Mesodermal cell (in vitro differentiated cells): ENCODE results near the gene NR5A2.
A peak's percentile ranks its signal among the peaks of the same experiment; 100 is the strongest.

Experiments used
- H3K27ac ChIP-seq: 2 replicates; pipeline ENCODE4 v1.7.0; 2013; ENCODE audit warnings: mild to moderate bottlenecking, low read depth, low read length, moderate library complexity; ENCODE audit not compliant: severe bottlenecking
- H3K36me3 ChIP-seq: 2 replicates; pipeline ENCODE4 v1.7.1; 2013; ENCODE audit warnings: mild to moderate bottlenecking, low read length, moderate library complexity; ENCODE audit not compliant: control insufficient read depth, insufficient read depth
- H3K4me1 ChIP-seq: one replicate; pipeline ENCODE4 v1.7.1; 2013; ENCODE audit warnings: mild to moderate bottlenecking, low read length; ENCODE audit not compliant: insufficient read depth, control insufficient read depth, poor library complexity, severe bottlenecking
- H3K4me3 ChIP-seq: 2 replicates; pipeline ENCODE4 v1.7.0; 2013; ENCODE audit warnings: low read length, control low read depth, mild to moderate bottlenecking; ENCODE audit not compliant: insufficient read depth, poor library complexity, severe bottlenecking; ENCODE audit errors: extremely low read depth
- H3K9me3 ChIP-seq: 2 replicates; pipeline ENCODE4 v1.7.1; 2013; ENCODE audit warnings: mild to moderate bottlenecking, low read length, moderate library complexity; ENCODE audit not compliant: control insufficient read depth
- WGBS, 2 experiments: methylation state at CpG; one replicate each; pipeline ENCODE4 v1.1.5; 2013; ENCODE audit warnings: missing lambda C conversion rate in 2 of 2; ENCODE audit not compliant: insufficient coverage in 2 of 2; 5-methylcytosine and 5-hydroxymethylcytosine counted together

The NR5A2 gene

DNA sequence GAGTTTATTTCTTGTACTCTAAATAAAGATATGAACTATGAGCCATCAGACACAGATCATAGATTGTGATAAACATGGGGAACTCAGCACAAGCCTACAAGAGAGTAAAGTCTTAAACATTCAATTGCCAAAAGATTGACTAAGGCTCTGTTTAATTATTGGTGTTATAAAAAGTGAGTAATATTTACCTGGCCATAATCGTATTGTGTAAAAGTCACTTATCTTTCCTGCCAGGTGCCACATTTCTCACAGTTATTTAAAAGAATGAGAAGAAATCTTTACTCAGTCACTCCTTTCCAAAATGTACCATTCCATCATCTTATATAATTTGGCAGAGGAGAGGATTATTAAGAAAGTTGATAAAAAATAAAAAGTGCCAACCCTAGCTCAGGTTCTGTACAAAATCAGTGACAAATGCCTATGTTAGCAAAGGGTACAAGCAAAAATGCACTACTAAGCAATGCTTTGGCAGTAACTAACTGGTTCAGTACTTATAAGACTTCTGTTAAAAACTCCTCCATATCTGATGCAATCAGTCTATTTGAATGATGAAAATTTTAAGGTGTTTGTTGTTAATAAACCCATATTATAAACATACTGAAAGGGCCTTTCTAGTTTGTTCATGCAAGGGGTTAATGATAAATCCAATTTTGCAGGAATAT, 5.8 kb upstream of the NR5A2 start:
- no peaks in the 10 kb centered on the region for H3K4me1 ChIP-seq
- no peaks in the 10 kb centered on the region for H3K36me3 ChIP-seq
- H3K27ac ChIP-seq, result no peak overlapping the region
- H3K4me3 ChIP-seq, result no peak overlapping the region
- no peaks in the 10 kb centered on the region for H3K9me3 ChIP-seq
- WGBS, 2 experiments, result no CpG with 5 or more reads among the region's 1 CpG

DNA sequence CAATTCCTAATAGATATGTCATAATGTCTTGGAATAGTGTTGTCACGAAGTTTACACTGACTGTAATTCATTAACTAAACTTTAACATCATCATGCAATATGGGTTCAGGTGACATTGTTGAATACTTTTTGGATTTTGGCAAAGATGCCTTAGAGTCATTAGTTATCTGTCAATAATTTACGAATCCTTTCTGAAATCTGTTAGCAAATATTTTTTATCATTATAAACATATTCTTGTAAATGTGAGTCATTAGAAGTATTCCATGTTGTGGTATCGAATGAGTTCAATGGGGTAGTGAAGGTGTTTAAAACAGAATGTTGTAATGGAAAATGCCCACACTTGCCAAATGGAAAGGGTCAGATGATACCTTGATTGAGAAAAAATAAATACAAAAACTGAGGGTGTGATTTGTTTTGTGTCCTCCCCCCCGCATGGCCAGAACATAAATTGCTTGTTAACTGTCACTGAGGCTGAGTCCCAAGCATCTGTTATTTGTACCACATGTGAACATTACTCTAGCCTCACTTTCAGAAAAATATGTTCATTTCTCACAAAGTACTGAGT, 5.2 kb upstream of the NR5A2 start:
- no peaks in the 10 kb centered on the region for H3K9me3 ChIP-seq
- H3K4me1 ChIP-seq, result no peaks in the 10 kb centered on the region
- H3K27ac ChIP-seq, result no peak overlapping the region
- H3K4me3 ChIP-seq, result no peak overlapping the region
- H3K36me3 ChIP-seq, result no peaks in the 10 kb centered on the region
- 71 to 83% methylated on average over 1 of the region's 4 CpGs for WGBS, 2 experiments

DNA sequence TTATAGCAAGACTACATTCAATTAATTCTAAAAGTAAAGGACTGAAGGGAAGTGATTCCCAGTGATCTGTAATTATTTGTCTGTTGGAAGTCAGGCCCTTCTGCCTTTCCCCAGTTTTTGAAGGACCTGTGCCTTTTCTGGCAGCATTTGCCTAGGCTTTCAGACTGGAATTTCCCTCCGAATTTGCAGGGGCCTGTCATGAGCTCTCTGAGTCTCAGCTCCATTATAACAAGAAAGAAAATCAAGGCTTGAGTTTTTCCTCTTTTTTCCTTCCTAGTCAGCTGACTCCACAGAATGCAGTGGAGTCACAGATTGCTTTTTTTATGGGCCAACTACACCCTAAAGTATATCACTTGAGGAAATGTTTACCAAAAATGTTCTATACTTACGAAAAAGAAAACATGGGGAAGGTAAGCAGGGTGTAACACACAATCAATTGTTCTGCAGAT, 1.1 kb downstream of the NR5A2 start:
- peak overlapping the region; percentile 46 for H3K4me3 ChIP-seq
- H3K27ac ChIP-seq, result no peak overlapping the region
- no peaks in the 10 kb centered on the region for H3K9me3 ChIP-seq
- no peaks in the 10 kb centered on the region for H3K4me1 ChIP-seq
- 0 to 10% methylated on average over 1 of the region's 2 CpGs for WGBS, 2 experiments
- no peaks in the 10 kb centered on the region for H3K36me3 ChIP-seq

DNA sequence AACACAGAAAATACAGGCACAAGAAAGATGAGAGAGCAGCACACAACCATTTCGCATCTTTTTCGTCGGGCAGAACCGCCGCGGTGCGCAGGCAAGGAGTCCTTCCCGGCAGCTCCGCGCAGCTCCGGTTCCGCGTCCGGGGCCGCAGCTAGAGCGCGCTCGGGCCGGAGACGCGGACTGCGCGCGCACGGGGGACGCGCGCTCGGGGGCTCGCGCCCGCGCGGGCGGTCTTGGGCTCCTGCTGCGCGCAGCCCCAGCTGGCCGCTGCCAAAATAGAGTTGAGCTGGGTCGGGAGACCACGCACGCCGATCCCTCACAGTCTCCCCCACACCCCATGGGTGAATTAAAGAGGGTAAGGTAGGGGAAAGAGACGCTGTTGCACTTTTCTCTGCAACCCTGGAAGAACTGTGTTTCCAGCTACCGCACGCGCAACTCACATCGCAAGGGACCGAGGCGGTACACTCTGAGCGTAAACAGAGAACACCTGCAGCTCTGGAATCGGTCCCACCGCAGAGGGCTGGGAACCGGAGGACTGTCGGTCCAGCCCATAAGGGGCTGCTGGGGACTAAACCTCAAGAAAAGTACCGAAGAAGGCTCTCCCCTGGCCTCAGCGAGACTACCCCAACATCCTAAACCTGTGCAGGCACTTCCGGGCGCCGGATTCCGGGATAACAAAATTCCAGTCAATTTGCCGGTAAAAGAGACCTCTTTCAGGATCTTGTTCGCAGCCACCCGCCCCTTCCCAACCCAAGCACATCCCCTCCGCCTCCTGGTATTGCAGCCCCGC, 1.7 kb downstream of the NR5A2 start:
- no peaks in the 10 kb centered on the region for H3K36me3 ChIP-seq
- H3K4me3 ChIP-seq, result peak overlapping the region; percentile 46
- H3K4me1 ChIP-seq, result no peaks in the 10 kb centered on the region
- WGBS, 2 experiments, result 0 to 2% methylated on average over 37 to 52 of the region's 65 CpGs
- no peaks in the 10 kb centered on the region for H3K9me3 ChIP-seq
- H3K27ac ChIP-seq, result no peak overlapping the region

- Histone ChIP-seq H3K9me3 (no peaks in the 10 kb centered on the region), H3K36me3 (no peaks in the 10 kb centered on the region), H3K4me1 (no peaks in the 10 kb centered on the region), H3K27ac (no peak overlapping the region), H3K4me3 (no peak overlapping the region)
- 10 to 22% methylated on average over 11 of the region's 13 CpGs for WGBS, 2 experiments
These were observed 2.3 kb downstream of the NR5A2 start for GRCh38 chr1:200029822-200030152.

DNA sequence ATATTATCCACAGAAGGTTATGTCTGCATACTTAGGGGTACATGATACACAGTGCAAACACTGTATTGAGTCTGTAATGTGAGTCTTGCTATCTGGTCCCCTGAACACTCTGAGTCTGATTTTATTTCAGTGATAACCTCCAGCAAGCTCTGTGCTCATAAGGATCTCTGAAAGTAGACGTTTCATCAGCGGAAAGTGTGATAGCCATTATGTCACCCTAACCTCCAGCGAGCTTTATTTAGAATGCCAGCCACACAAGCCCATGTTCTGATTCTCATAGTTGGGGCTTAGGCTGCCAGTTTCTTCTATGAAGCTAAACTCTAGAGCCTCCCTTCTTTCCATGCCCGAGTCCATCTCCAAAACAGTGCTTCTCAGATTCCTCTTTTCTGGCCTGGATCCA, 3.3 kb downstream of the NR5A2 start:
- Histone ChIP-seq H3K4me1 (no peaks in the 10 kb centered on the region), H3K4me3 (no peak overlapping the region), H3K36me3 (no peaks in the 10 kb centered on the region), H3K27ac (no peak overlapping the region), H3K9me3 (no peaks in the 10 kb centered on the region)
- WGBS, 2 experiments, result 100% methylated on average over 3 of the region's 4 CpGs

- H3K4me1 ChIP-seq, result no peaks in the 10 kb centered on the region
- 23 to 38% methylated on average over 20 to 21 of the region's 23 CpGs for WGBS, 2 experiments
- no peaks in the 10 kb centered on the region for H3K36me3 ChIP-seq
- H3K27ac ChIP-seq, result no peak overlapping the region
- no peaks in the 10 kb centered on the region for H3K9me3 ChIP-seq
- H3K4me3 ChIP-seq, result no peak overlapping the region
These were observed 6.2 kb downstream of the NR5A2 start for GRCh38 chr1:200033511-200034261.

- Histone ChIP-seq H3K4me1 (no peaks in the 10 kb centered on the region), H3K9me3 (no peaks in the 10 kb centered on the region), H3K27ac (no peak overlapping the region), H3K36me3 (no peaks in the 10 kb centered on the region), H3K4me3 (no peak overlapping the region)
- no CpG with 5 or more reads among the region's 7 CpGs for WGBS, 2 experiments
These were observed 6.7 kb downstream of the NR5A2 start for GRCh38 chr1:200034262-200034557.

GRCh38 chr1:200034761-200035396, 7.4 kb downstream of the NR5A2 start:
- no peaks in the 10 kb centered on the region for H3K36me3 ChIP-seq
- H3K4me1 ChIP-seq, result no peaks in the 10 kb centered on the region
- H3K27ac ChIP-seq, result no peak overlapping the region
- no peaks in the 10 kb centered on the region for H3K9me3 ChIP-seq
- no peak overlapping the region for H3K4me3 ChIP-seq
- 0% methylated on average over 15 to 21 of the region's 25 CpGs for WGBS, 2 experiments

GRCh38 chr1:200035397-200035955, 8.0 kb downstream of the NR5A2 start:
- Histone ChIP-seq H3K4me3 (no peak overlapping the region), H3K9me3 (no peaks in the 10 kb centered on the region), H3K27ac (no peak overlapping the region), H3K36me3 (no peaks in the 10 kb centered on the region), H3K4me1 (peaks cover 3% of the 10 kb centered on the region)
- WGBS, 2 experiments, result 1% methylated on average over 21 to 27 of the region's 36 CpGs
